ENCODE measurements around the gene SLIT1. TPM values are rescaled to one million over a fixed set of nuclear protein-coding genes. Genes with fewer than 3 reads are reported as not detected.

Gene SLIT1
- 1 to 10 TPM in 1 of 2 experiments, under 1 TPM in 1; 0.59 to 1.5 TPM for total RNA-seq

DNA sequence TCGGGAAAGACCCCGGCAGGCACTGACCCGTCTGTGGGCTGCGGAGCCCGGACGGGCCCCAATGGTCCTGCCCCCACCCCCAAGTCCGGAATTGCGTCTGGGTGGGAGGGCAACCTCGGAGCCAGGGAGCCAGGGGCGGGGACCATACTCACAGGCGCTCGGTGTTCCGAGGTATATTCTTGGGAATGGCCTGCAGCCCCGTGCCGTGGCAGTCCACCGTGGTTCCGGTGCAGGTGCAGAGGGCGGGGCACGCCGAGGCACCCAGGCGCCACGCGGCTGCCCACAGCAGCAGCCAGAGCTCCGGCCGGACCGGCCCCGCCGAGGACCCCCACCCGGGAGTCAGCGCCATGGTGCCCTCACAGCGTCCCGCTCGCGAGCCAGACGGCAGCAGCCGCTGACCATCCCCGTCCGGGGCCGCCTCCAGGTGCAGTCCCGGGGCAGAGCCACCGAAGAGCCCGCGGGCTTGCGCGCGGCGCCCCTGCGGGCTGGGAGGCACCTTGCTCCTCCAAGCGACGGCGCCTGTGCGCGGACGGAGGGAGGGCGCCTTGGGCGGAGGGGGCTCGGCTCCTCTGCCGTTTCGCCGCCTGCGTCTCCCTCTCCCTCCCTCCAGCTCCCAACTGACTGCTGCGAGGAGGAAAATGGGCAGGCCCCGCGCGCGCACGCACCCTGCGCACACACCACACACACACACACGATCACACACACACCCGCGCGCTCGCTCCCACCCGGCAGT is at the start of gene SLIT1:
SLIT1 (minus strand) TSS at position 634 of the 733 bp plus-strand sequence; CDS start at position 349, 285 bp downstream.
- CTCF ChIA-PET = no interaction called here
- Mint-ChIP-seq H3K27ac (no peak within 1 kb of the TSS), H3K27me3 (peaks cover 68% of the 10 kb centered on the region)

GRCh38 chr10:97235353-97235752 is 49.6 kb upstream of the SLIT1 start:
- Mint-ChIP-seq H3K27ac (no peak overlapping the region), H3K4me3 (no peak overlapping the region), H3K9me3 (ENCODE audit: low read depth) (no peaks in the 10 kb centered on the region), H3K27me3 (no peaks in the 10 kb centered on the region), H3K4me1 (peaks cover 9% of the 10 kb centered on the region), H3K36me3 (peaks cover 22% of the 10 kb centered on the region)
- CTCF ChIA-PET = interaction anchor here (0.9 to 4.5 kb wide), 7 partner anchors 10 to 198 kb away, joined by 3 to 28 read pairs (median 8); no protein-coding TSS in a partner anchor
- ATAC-seq (no peak), DNase-seq (no peak)

More for the DNA sequence above, at the start of gene SLIT1:
- H3K36me3 Mint-ChIP-seq = no peaks in the 10 kb centered on the region
- DNase-seq (no peak), ATAC-seq (peak; percentile 26)
- H3K4me3 Mint-ChIP-seq = no peak within 1 kb of the TSS
- peaks cover 10% of the 10 kb centered on the region for H3K4me1 Mint-ChIP-seq
- H3K9me3 Mint-ChIP-seq (ENCODE audit: low read depth) = no peaks in the 10 kb centered on the region

GRCh38 chr10:97234400-97234799 is 48.6 kb upstream of the SLIT1 start:
- ATAC-seq (no peak), DNase-seq (no peak)
- H3K9me3 Mint-ChIP-seq (ENCODE audit: low read depth) = no peaks in the 10 kb centered on the region
- H3K4me3 Mint-ChIP-seq = no peak overlapping the region
- peaks cover 31% of the 10 kb centered on the region for H3K36me3 Mint-ChIP-seq
- H3K4me1 Mint-ChIP-seq = peaks cover 14% of the 10 kb centered on the region
- CTCF ChIA-PET = interaction anchor here (0.7 to 4.5 kb wide), 15 partner anchors 9 to 300 kb away, joined by 3 to 28 read pairs (median 3); no protein-coding TSS in a partner anchor
- no peaks in the 10 kb centered on the region for H3K27me3 Mint-ChIP-seq
- no peak overlapping the region for H3K27ac Mint-ChIP-seq

DNA sequence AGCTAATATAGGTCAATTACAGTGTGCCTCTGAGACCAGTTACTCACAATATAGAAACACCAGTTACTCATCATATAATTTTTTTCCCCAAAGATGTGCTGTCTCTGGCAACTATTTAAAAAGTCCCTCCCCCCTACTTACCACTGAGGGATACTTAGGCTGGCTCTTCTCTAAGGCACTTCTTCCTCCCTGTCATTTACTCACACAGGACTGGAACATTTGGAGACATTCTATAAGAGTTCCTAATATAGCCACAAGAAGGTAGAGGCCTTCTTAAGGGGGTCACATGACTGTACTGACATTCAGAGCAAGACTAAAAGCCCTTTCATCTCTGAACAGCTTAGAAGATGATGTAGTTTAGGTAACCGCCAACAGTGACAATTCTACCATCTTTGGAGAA is 44.4 kb upstream of the SLIT1 start:
- no peaks in the 10 kb centered on the region for H3K9me3 Mint-ChIP-seq (ENCODE audit: low read depth)
- no peak overlapping the region for H3K4me3 Mint-ChIP-seq
- H3K27me3 Mint-ChIP-seq = no peaks in the 10 kb centered on the region
- peaks cover 24% of the 10 kb centered on the region for H3K4me1 Mint-ChIP-seq
- peaks cover 62% of the 10 kb centered on the region for H3K36me3 Mint-ChIP-seq
- CTCF ChIA-PET = interaction anchor here (0.7 to 7.5 kb wide), 3 partner anchors 12 to 126 kb away, joined by 3 to 54 read pairs (median 4); no protein-coding TSS in a partner anchor
- DNase-seq = no peak
- peak; percentile 57 for ATAC-seq
- no peak overlapping the region for H3K27ac Mint-ChIP-seq

- H3K4me1 Mint-ChIP-seq = peaks cover 31% of the 10 kb centered on the region
- no peak overlapping the region for H3K27ac Mint-ChIP-seq
These were observed 43.7 kb upstream of the SLIT1 start for GRCh38 chr10:97229322-97230015.

DNA sequence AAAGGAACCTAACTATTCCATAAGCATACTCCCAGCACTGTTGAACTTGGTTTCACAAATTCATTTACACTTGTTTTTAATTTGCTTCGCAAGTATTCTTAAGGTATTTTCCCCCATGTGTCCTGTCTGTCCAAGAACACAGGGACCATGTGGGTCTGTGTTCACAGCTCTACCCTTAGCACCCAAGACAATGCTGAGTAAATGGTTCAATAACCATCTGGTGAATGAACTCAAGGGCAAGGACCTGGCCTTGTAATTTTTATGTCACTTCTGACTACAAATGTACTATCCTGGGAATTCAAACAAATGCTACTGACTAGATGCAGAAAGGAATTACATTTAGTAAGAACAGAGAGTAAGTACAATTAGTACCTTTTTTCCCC is 43.0 kb upstream of the SLIT1 start:
- no peaks in the 10 kb centered on the region for H3K27me3 Mint-ChIP-seq
- peaks cover 65% of the 10 kb centered on the region for H3K36me3 Mint-ChIP-seq
- no peak for ATAC-seq
- H3K4me3 Mint-ChIP-seq = no peak overlapping the region
- no peak for DNase-seq
- no peak overlapping the region for H3K27ac Mint-ChIP-seq
- H3K9me3 Mint-ChIP-seq (ENCODE audit: low read depth) = no peaks in the 10 kb centered on the region
- peaks cover 36% of the 10 kb centered on the region for H3K4me1 Mint-ChIP-seq
- CTCF ChIA-PET = interaction anchor here (7.5 kb wide), 1 partner anchor 19 kb away, joined by 54 read pairs; no protein-coding TSS in a partner anchor

More at GRCh38 chr10:97229322-97230015, 43.7 kb upstream of the SLIT1 start:
- no peaks in the 10 kb centered on the region for H3K27me3 Mint-ChIP-seq
- DNase-seq (no peak), ATAC-seq (no peak)
- no peaks in the 10 kb centered on the region for H3K9me3 Mint-ChIP-seq (ENCODE audit: low read depth)
- peaks cover 67% of the 10 kb centered on the region for H3K36me3 Mint-ChIP-seq
- CTCF ChIA-PET = interaction anchor here (1.8 to 7.5 kb wide), 2 partner anchors 11 to 20 kb away, joined by 4 to 54 read pairs; no protein-coding TSS in a partner anchor
- no peak overlapping the region for H3K4me3 Mint-ChIP-seq

GRCh38 chr10:97228130-97228774 is 42.5 kb upstream of the SLIT1 start:
- CTCF ChIA-PET = interaction anchor here (7.5 kb wide), 1 partner anchor 19 kb away, joined by 54 read pairs; no protein-coding TSS in a partner anchor
- ATAC-seq = no peak
- H3K27ac Mint-ChIP-seq = no peak overlapping the region
- H3K4me1 Mint-ChIP-seq = peaks cover 40% of the 10 kb centered on the region
- peaks cover 66% of the 10 kb centered on the region for H3K36me3 Mint-ChIP-seq
- no peaks in the 10 kb centered on the region for H3K9me3 Mint-ChIP-seq (ENCODE audit: low read depth)
- no peak for DNase-seq
- H3K27me3 Mint-ChIP-seq = no peaks in the 10 kb centered on the region
- no peak overlapping the region for H3K4me3 Mint-ChIP-seq

GRCh38 chr10:97226398-97226797 is 40.6 kb upstream of the SLIT1 start:
- ATAC-seq = no peak
- Mint-ChIP-seq H3K4me3 (no peak overlapping the region), H3K4me1 (peaks cover 48% of the 10 kb centered on the region), H3K9me3 (ENCODE audit: low read depth) (no peaks in the 10 kb centered on the region), H3K27ac (no peak overlapping the region), H3K27me3 (no peaks in the 10 kb centered on the region), H3K36me3 (peaks cover 64% of the 10 kb centered on the region)
- CTCF ChIA-PET = interaction anchor here (0.7 to 7.5 kb wide), 5 partner anchors 8 to 154 kb away, joined by 3 to 54 read pairs (median 9); no protein-coding TSS in a partner anchor
- DNase-seq = no peak

- H3K36me3 Mint-ChIP-seq = peaks cover 66% of the 10 kb centered on the region
- CTCF ChIA-PET = interaction anchor here (1.2 to 7.5 kb wide), 11 partner anchors 9 to 187 kb away, joined by 3 to 54 read pairs (median 6); no protein-coding TSS in a partner anchor
These were observed 39.0 kb upstream of the SLIT1 start for GRCh38 chr10:97224483-97225435.

DNA sequence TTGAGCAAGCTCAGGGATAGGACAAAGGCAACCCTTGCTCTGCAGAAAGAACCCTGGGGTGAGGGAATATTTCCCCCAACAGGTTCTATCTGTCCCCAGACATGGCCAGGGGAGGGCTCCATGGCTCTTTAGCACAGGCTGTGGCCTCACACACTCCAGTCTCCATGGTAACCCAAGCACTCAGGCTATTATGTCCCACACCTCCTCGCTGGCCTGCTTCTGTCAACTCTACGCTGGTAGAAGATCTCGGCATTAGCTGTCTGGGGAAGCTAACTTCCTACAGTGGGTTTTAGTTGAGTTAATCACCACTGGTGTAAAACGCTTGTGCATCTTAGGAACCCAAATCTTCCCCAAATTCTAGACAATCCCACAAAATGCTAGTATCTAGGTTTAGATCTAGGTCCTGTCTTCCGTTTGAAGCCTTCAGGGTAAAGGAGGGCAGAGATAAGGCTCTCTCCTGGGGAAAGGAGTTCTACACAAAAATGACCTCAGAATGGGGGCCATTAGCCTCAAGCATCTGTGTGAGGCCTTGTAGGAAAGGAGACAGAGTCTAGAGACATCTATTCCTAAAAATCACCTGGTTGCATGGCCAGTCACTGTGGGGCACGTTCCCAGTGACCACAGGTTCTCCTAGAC is 36.7 kb upstream of the SLIT1 start:
- no peak overlapping the region for H3K4me3 Mint-ChIP-seq
- H3K4me1 Mint-ChIP-seq = peaks cover 63% of the 10 kb centered on the region
- H3K9me3 Mint-ChIP-seq (ENCODE audit: low read depth) = no peaks in the 10 kb centered on the region
- no peak for DNase-seq
- no peaks in the 10 kb centered on the region for H3K27me3 Mint-ChIP-seq
- no peak overlapping the region for H3K27ac Mint-ChIP-seq
- ATAC-seq = no peak
- peaks cover 49% of the 10 kb centered on the region for H3K36me3 Mint-ChIP-seq
- CTCF ChIA-PET = interaction anchor here (1.3 kb wide), 1 partner anchor 150 kb away, joined by 3 read pairs; no protein-coding TSS in a partner anchor

More at GRCh38 chr10:97224483-97225435, 39.0 kb upstream of the SLIT1 start:
- Mint-ChIP-seq H3K4me3 (no peak overlapping the region), H3K4me1 (peaks cover 43% of the 10 kb centered on the region), H3K9me3 (ENCODE audit: low read depth) (no peaks in the 10 kb centered on the region), H3K27me3 (no peaks in the 10 kb centered on the region), H3K27ac (peak overlapping the region; percentile 58)
- ATAC-seq (peak; percentile 85), DNase-seq (peak; percentile 81)

DNA sequence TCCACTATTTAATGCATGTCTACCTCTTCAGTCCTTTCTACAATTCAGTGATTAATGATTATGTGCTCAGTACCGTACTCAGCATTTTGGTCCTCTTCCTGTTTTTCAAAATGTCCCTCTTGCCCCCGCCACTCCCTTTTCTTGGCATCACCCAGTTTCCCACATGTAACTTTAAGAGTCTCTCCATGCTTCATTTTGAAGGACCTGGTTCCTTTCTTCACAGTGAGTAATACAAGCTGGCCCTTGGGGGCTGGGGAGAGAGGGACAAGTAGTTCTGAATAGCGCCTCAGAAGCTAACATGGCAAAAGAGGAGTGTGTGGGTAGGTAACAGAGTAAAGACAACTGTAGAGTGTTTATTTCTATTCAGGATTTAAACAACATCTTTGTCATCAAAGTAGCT is 34.6 kb upstream of the SLIT1 start:
- Mint-ChIP-seq H3K4me1 (peaks cover 59% of the 10 kb centered on the region), H3K4me3 (no peak overlapping the region), H3K9me3 (ENCODE audit: low read depth) (no peaks in the 10 kb centered on the region), H3K27ac (no peak overlapping the region), H3K36me3 (peaks cover 31% of the 10 kb centered on the region), H3K27me3 (no peaks in the 10 kb centered on the region)
- DNase-seq = no peak
- CTCF ChIA-PET = interaction anchor here (1.1 to 3.3 kb wide), 4 partner anchors 10 to 148 kb away, joined by 4 to 28 read pairs (median 6); no protein-coding TSS in a partner anchor
- ATAC-seq = no peak

DNA sequence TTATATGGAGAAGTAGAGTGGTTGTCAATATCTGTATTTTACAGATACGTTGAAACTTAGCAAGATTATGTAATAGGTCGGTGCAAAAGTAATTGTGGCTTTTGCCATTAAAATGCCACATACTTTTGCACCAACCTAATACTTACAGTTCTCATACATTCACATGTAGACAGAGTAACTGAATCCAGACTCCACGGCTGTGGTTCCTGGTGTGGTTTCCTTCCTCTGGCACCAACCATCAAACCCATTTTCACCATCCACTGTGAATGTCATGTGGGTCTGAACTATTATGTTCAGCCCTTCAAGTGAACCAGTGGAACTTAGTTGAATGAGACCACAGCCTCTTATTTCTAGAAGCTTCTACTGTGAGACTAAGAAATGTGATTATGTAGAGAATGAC is 31.5 kb upstream of the SLIT1 start:
- CTCF ChIA-PET = interaction anchor here (1.0 to 5.0 kb wide), 11 partner anchors 7 to 181 kb away, joined by 3 to 23 read pairs (median 4); no protein-coding TSS in a partner anchor
- ATAC-seq (no peak), DNase-seq (no peak)
- Mint-ChIP-seq H3K27me3 (no peaks in the 10 kb centered on the region), H3K4me1 (peaks cover 33% of the 10 kb centered on the region), H3K9me3 (ENCODE audit: low read depth) (no peaks in the 10 kb centered on the region), H3K27ac (peak overlapping the region; percentile 70), H3K4me3 (no peak overlapping the region), H3K36me3 (peaks cover 14% of the 10 kb centered on the region)

All from activated CD8-positive, alpha-beta memory T cell treated with anti-CD3 and anti-CD28 coated beads, Interleukin-2, amount 10 ng/mL, durations not matched to agents 7 days and 5 days (primary cell).